ENCODE results near the gene RDH11. TPM values are rescaled to one million over a fixed set of nuclear protein-coding genes. Genes with fewer than 3 reads are reported as not detected.

RDH11 gene
- total and polyA plus RNA-seq, 2 donors (not counting 3 experiments of a cell fraction or from before 2014, with no cell fraction given), result 79.8 to 93.2 TPM

Small RNAs within 50 kb of the gene (small RNA-seq; reads per million reads assigned to genes)
- gene AL049779.3 (ENCODE audit: insufficient read depth, insufficient read length, low read depth, low replicate concordance), result not detected
- not detected for gene RN7SL369P (ENCODE audit: insufficient read depth, insufficient read length, low read depth, low replicate concordance)
- gene RNA5SP386 (ENCODE audit: insufficient read depth, insufficient read length, low read depth, low replicate concordance), result not detected

Other genes with a start within 250 kb of the RDH11 start
- 0.28 TPM in 1 of 2 replicates, not detected in the other for gene TMEM229B, start 207.0 kb downstream of the RDH11 start, total RNA-seq
- 0.02 and 0.03 TPM in 2 replicates for gene TMEM229B, start 207.0 kb downstream of the RDH11 start, polyA plus RNA-seq
- 0.35 and 0.71 TPM in 2 replicates for gene PLEKHH1, start 162.5 kb downstream of the RDH11 start, total RNA-seq
- 0.17 and 0.18 TPM in 2 replicates for gene PLEKHH1, start 162.5 kb downstream of the RDH11 start, polyA plus RNA-seq
- 9.9 and 12.3 TPM in 2 replicates for gene PIGH, start 95.5 kb downstream of the RDH11 start, total RNA-seq
- gene PIGH, start 95.5 kb downstream of the RDH11 start, polyA plus RNA-seq, result 18.0 and 20.2 TPM in 2 replicates
- gene ARG2, start 75.8 kb downstream of the RDH11 start, total RNA-seq, result 19.8 and 22.5 TPM in 2 replicates
- gene ARG2, start 75.8 kb downstream of the RDH11 start, polyA plus RNA-seq, result 16.6 and 21.6 TPM in 2 replicates
- gene VTI1B, start 21.1 kb downstream of the RDH11 start, total RNA-seq, result 79.4 and 90.0 TPM in 2 replicates
- gene VTI1B, start 21.1 kb downstream of the RDH11 start, polyA plus RNA-seq, result 23.1 and 23.8 TPM in 2 replicates
- not detected in 2 replicates for gene RDH12, start 6.1 kb upstream of the RDH11 start, total RNA-seq
- gene RDH12, start 6.1 kb upstream of the RDH11 start, polyA plus RNA-seq, result not detected in 2 replicates
- gene ZFYVE26, start 120.8 kb upstream of the RDH11 start, total RNA-seq, result 26.3 and 27.7 TPM in 2 replicates
- 13.8 and 15.3 TPM in 2 replicates for gene ZFYVE26, start 120.8 kb upstream of the RDH11 start, polyA plus RNA-seq
- 11.3 and 19.0 TPM in 2 replicates for gene RAD51B, start 124.0 kb upstream of the RDH11 start, total RNA-seq
- gene RAD51B, start 124.0 kb upstream of the RDH11 start, polyA plus RNA-seq, result 3.9 and 4.0 TPM in 2 replicates

All from endothelial cell of umbilical vein (primary cell).